Trophoblast cell (in vitro differentiated cells and primary cell): ENCODE data around the gene KLC1. TPM values are rescaled to one million over a fixed set of nuclear protein-coding genes. Genes with fewer than 3 reads are reported as not detected.

ENCODE experiments used
- DNase-seq, 2 donors: peaks; one replicate each; pipeline ENCODE4 v3.0.0-alpha.2; 2016
- H2AFZ ChIP-seq: 2 replicates; pipeline ENCODE4 v1.6.1; 2013; ENCODE audit warnings: low read length, moderate library complexity, mild to moderate bottlenecking; ENCODE audit not compliant: insufficient read depth, poor library complexity
- H2AK5ac ChIP-seq: 2 replicates; pipeline ENCODE4 v1.6.1; 2013; ENCODE audit warnings: mild to moderate bottlenecking, low read length
- H2BK120ac ChIP-seq: 2 replicates; pipeline ENCODE4 v1.6.1; 2013; ENCODE audit warnings: low read length, mild to moderate bottlenecking, moderate library complexity; ENCODE audit not compliant: insufficient read depth, poor library complexity
- H2BK12ac ChIP-seq: 2 replicates; pipeline ENCODE4 v1.6.1; 2013; ENCODE audit warnings: mild to moderate bottlenecking, low read length, moderate library complexity
- H2BK5ac ChIP-seq: 2 replicates; pipeline ENCODE4 v1.6.1; 2013; ENCODE audit warnings: low read length, low read depth, moderate library complexity, mild to moderate bottlenecking; ENCODE audit not compliant: poor library complexity
- H3K14ac ChIP-seq: 2 replicates; pipeline ENCODE4 v1.6.1; 2013; ENCODE audit warnings: mild to moderate bottlenecking, low read length
- H3K18ac ChIP-seq: 2 replicates; pipeline ENCODE4 v1.6.1; 2013; ENCODE audit warnings: mild to moderate bottlenecking, low read length
- H3K23ac ChIP-seq: 2 replicates; pipeline ENCODE4 v1.6.1; 2013; ENCODE audit warnings: low read length
- H3K27ac ChIP-seq: 2 replicates; pipeline ENCODE4 v1.5.1; 2013; ENCODE audit warnings: low read depth, mild to moderate bottlenecking, inconsistent platforms, low read length, moderate library complexity
- H3K27me3 ChIP-seq: 2 replicates; pipeline ENCODE4 v1.6.1; 2013; ENCODE audit warnings: inconsistent platforms, mild to moderate bottlenecking, low read length, moderate library complexity; ENCODE audit not compliant: insufficient read depth
- H3K36me3 ChIP-seq, 2 experiments: 1 replicate in 1 of 2; 2 replicates in 1 of 2; pipeline ENCODE4 v1.6.1; 2013; ENCODE audit warnings: low read length in 2 of 2, mild to moderate bottlenecking in 2 of 2, moderate library complexity in 1 of 2; ENCODE audit not compliant: insufficient read depth in 2 of 2, control insufficient read depth in 1 of 2
- H3K4ac ChIP-seq: 2 replicates; pipeline ENCODE4 v1.6.1; 2013; ENCODE audit warnings: low read depth, mild to moderate bottlenecking, low read length, moderate library complexity
- H3K4me1 ChIP-seq, 2 experiments: 1 replicate in 1 of 2; 2 replicates in 1 of 2; pipeline ENCODE4 v1.6.1; 2013; ENCODE audit warnings: low read length in 2 of 2, mild to moderate bottlenecking in 2 of 2, moderate library complexity in 1 of 2; ENCODE audit not compliant: insufficient read depth in 2 of 2, control insufficient read depth in 1 of 2
- H3K4me2 ChIP-seq: 2 replicates; pipeline ENCODE4 v1.6.1; 2013; ENCODE audit warnings: inconsistent platforms, mild to moderate bottlenecking, low read length, moderate library complexity
- H3K4me3 ChIP-seq: 2 replicates; pipeline ENCODE4 v1.5.1; 2013; ENCODE audit warnings: mild to moderate bottlenecking, low read depth, low read length, inconsistent platforms
- H3K79me1 ChIP-seq: one replicate; pipeline ENCODE4 v1.6.1; 2013; ENCODE audit warnings: low read length
- H3K79me2 ChIP-seq: 2 replicates; pipeline ENCODE4 v1.6.1; 2013; ENCODE audit warnings: low read length, mild to moderate bottlenecking; ENCODE audit not compliant: control insufficient read depth, insufficient read depth, poor library complexity
- H3K9ac ChIP-seq: 2 replicates; pipeline ENCODE4 v1.6.1; 2013; ENCODE audit warnings: mild to moderate bottlenecking, low read length
- H3K9me3 ChIP-seq: 2 replicates; pipeline ENCODE4 v1.6.1; 2013; ENCODE audit warnings: low read depth, mild to moderate bottlenecking, control low read depth, inconsistent platforms, low read length; ENCODE audit not compliant: insufficient read depth
- H4K12ac ChIP-seq: 2 replicates; pipeline ENCODE4 v1.6.1; 2013; ENCODE audit warnings: low read depth, mild to moderate bottlenecking, low read length, moderate library complexity
- H4K8ac ChIP-seq: 2 replicates; pipeline ENCODE4 v1.6.1; 2013; ENCODE audit warnings: low read depth, mild to moderate bottlenecking, low read length, moderate library complexity
- H4K91ac ChIP-seq: one replicate; pipeline ENCODE4 v1.6.1; 2013; ENCODE audit warnings: low read depth, mild to moderate bottlenecking, low read length, moderate library complexity
- WGBS: extraction: QIAGEN DNeasy Blood & Tissue Kit; methylation state at CpG from one replicate; pipeline ENCODE4 v1.1.7; 2013; ENCODE audit warnings: missing lambda C conversion rate; ENCODE audit not compliant: insufficient read length, insufficient coverage; ENCODE audit errors: extremely low coverage; 5-methylcytosine and 5-hydroxymethylcytosine counted together
- polyA plus RNA-seq: library from polyadenylated mRNA; stranded (reverse); fragments of 200-250 nt; gene quantifications from 2 replicates; pipeline ENCODE4 v1.2.3, GENCODE V29; 2013

The KLC1 gene
- 105 TPM in 2 replicates for polyA plus RNA-seq

DNA sequence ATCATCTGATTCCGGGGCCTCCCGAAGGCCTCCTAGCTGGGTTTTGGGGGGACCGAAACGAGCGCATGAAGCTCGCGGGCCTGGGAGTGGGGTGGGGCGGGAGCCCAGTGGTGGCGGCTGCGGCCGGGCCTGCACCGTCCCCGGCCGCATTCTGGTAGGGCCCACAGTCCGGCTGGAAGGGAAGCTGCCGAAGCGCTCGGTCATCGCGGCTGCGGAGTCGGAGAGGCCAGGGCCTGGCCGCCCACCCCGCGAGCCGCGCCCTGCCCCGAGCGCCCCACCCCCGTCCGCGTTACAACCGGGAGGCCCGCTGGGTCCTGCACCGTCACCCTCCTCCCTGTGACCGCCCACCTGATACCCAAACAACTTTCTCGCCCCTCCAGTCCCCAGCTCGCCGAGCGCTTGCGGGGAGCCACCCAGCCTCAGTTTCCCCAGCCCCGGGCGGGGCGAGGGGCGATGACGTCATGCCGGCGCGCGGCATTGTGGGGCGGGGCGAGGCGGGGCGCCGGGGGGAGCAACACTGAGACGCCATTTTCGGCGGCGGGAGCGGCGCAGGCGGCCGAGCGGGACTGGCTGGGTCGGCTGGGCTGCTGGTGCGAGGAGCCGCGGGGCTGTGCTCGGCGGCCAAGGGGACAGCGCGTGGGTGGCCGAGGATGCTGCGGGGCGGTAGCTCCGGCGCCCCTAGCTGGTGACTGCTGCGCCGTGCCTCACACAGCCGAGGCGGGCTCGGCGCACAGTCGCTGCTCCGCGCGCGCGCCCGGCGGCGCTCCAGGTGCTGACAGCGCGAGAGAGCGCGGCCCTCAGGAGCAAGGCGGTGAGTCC is at the start of gene KLC1:
Gene KLC1, plus strand, starts transcription at position 528 of the 819 bp plus-strand sequence. CDS start 25,354 bp downstream, outside the sequence.
- H4K8ac ChIP-seq: peak within 1 kb of the TSS; percentile 97
- H2BK5ac ChIP-seq: peak within 1 kb of the TSS; percentile 92
- no peaks in the 10 kb centered on the region for H3K9me3 ChIP-seq
- H2BK12ac ChIP-seq: peak within 1 kb of the TSS; percentile 53
- H3K4me1 ChIP-seq: peaks cover 9 to 16% of the 10 kb centered on the region in 2 experiments
- H2AFZ ChIP-seq: peak within 1 kb of the TSS; percentile 98
- peaks cover 21% of the 10 kb centered on the region for H3K79me1 ChIP-seq
- no peaks in the 10 kb centered on the region for H3K27me3 ChIP-seq
- DNase-seq: peak; percentile 59 to 67
- peak within 1 kb of the TSS; percentile 100 for H4K12ac ChIP-seq
- peaks cover 5 to 8% of the 10 kb centered on the region in 2 experiments for H3K36me3 ChIP-seq
- H4K91ac ChIP-seq: peak within 1 kb of the TSS; percentile 98
- H3K18ac ChIP-seq: peak within 1 kb of the TSS; percentile 100
- H2BK120ac ChIP-seq: peak within 1 kb of the TSS; percentile 96
- H3K4me3 ChIP-seq: peak within 1 kb of the TSS; percentile 100
- peak within 1 kb of the TSS; percentile 100 for H3K14ac ChIP-seq
- peak within 1 kb of the TSS; percentile 99 for H3K9ac ChIP-seq
- H2AK5ac ChIP-seq: peak within 1 kb of the TSS; percentile 98
- peak within 1 kb of the TSS; percentile 80 for H3K4me2 ChIP-seq
- H3K4ac ChIP-seq: peak within 1 kb of the TSS; percentile 99
- no peak within 1 kb of the TSS for H3K23ac ChIP-seq
- peaks cover 26% of the 10 kb centered on the region for H3K79me2 ChIP-seq
- no CpG with 5 or more reads among the region's 97 CpGs for WGBS
- peak within 1 kb of the TSS; percentile 94 for H3K27ac ChIP-seq

DNA sequence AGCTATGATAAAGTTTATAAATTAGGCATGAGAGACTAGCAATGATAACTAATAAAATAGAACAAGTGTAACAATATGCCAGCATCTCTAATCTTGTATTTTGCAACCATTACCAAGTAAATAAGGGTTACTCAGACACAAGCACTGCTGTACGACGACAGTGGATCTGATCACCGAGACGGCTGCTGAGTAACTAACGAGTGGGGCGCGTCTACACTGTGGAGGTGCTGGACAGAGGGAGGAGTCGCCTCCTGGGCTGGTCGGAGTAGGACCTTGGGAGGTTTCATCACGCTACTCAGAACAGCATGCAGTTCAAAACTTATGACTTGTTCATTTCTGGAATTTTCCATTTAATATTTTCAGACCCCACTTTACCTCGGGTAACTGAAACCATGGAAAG is 47.8 kb upstream of the KLC1 start:
- Histone ChIP-seq H4K12ac (no peak overlapping the region), H3K9ac (no peak overlapping the region), H3K4ac (no peak overlapping the region), H3K79me1 (no peaks in the 10 kb centered on the region), H3K4me2 (no peak overlapping the region), H3K27ac (no peak overlapping the region), H3K79me2 (no peaks in the 10 kb centered on the region), H3K23ac (no peak overlapping the region), H3K27me3 (no peaks in the 10 kb centered on the region), H2BK5ac (no peak overlapping the region), H3K14ac (no peak overlapping the region), H4K8ac (no peak overlapping the region), H2BK12ac (no peak overlapping the region), H2AK5ac (no peak overlapping the region), H3K4me1 (peaks cover 0 to 3% of the 10 kb centered on the region in 2 experiments), H3K9me3 (no peaks in the 10 kb centered on the region), H3K36me3 (peaks cover 18 to 32% of the 10 kb centered on the region in 2 experiments), H2BK120ac (no peak overlapping the region), H4K91ac (no peak overlapping the region), H3K4me3 (no peak overlapping the region), H2AFZ (no peak overlapping the region), H3K18ac (no peak overlapping the region)
- WGBS: no CpG with 5 or more reads among the region's 11 CpGs
- no peak for DNase-seq

DNA sequence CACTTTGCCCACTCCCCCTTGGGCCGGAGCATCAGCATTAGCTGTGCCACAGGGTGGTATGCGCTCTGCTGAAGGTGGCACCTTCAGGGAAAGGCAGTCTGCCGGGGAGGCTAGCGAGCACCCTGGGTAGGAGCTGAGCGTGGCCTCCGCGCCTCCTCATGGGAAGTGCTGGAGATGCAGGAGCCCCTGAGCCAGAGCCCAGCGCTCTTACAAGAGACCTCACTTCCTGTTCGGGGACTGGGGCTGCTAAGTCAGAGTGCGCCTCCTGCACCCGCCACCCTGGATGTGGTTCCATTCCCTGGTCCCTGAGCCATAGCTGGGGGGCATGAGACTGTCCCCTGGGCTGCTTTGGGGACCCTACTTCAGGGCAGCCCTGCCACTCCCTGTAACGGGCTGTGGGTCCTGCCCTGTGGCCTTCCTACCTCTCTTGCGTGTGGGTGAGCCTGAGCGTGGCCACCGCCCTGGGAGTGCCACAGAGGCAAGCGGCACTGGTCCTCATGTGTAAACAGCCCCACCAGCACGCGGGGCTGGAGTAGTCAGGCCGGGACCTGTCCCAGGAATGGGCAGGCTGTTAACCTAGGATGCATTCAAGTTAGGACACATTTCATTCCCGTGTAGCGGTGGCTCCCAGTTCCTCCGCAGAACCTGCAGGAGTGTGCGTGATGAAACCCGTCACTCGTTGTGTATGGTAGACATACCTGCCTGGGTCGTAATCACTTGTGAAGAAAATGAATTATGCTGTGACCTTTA is 46.9 kb upstream of the KLC1 start:
- Histone ChIP-seq H4K91ac (no peak overlapping the region), H2BK12ac (no peak overlapping the region), H3K23ac (no peak overlapping the region), H3K9ac (no peak overlapping the region), H3K4ac (no peak overlapping the region), H3K4me2 (no peak overlapping the region), H3K4me3 (peak overlapping the region; percentile 27), H2AK5ac (no peak overlapping the region), H3K79me1 (no peaks in the 10 kb centered on the region), H3K9me3 (no peaks in the 10 kb centered on the region), H3K4me1 (no peaks in the 10 kb centered on the region), H4K8ac (no peak overlapping the region), H2BK120ac (no peak overlapping the region), H3K36me3 (peaks cover 18 to 31% of the 10 kb centered on the region in 2 experiments), H3K27me3 (no peaks in the 10 kb centered on the region), H3K14ac (no peak overlapping the region), H3K18ac (no peak overlapping the region), H2AFZ (no peak overlapping the region), H2BK5ac (no peak overlapping the region), H3K27ac (no peak overlapping the region), H4K12ac (no peak overlapping the region), H3K79me2 (no peaks in the 10 kb centered on the region)
- WGBS: no CpG with 5 or more reads among the region's 26 CpGs
- DNase-seq: peak; percentile 13 to 25

DNA sequence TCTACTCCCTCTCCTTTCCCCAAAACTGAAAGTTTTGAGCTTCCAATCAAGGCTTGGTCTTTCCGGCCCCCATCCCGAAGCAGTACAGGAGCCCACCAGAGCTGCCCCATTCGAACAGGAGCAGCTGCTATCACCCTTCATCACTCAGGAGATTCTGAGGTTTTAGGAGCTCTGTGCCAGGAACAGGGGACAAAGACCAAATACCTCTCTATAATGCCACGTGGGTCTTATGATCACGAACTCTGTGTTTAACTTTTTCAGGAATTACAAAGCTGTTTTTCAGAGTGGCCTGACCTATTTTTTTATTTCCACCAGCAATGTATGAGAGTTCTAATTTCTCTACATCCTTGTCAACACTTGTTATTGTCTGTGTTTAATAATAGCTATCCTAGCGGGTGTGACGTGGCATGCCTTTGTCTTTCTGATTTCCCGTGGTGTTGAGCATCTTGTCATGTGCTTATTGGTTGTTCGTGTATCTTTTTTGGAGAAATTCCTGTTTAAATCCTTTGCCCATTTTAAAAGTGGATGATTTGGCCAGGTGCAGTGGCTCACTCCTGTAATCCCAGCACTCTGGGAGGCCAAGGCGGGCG is 44.6 kb upstream of the KLC1 start:
- Histone ChIP-seq H4K12ac (no peak overlapping the region), H3K36me3 (peaks cover 21% of the 10 kb centered on the region in 2 experiments), H3K27me3 (no peaks in the 10 kb centered on the region), H2BK5ac (no peak overlapping the region), H3K4ac (no peak overlapping the region), H3K79me1 (no peaks in the 10 kb centered on the region), H3K9me3 (no peaks in the 10 kb centered on the region), H3K27ac (no peak overlapping the region), H3K14ac (no peak overlapping the region), H2BK12ac (no peak overlapping the region), H3K79me2 (no peaks in the 10 kb centered on the region), H3K4me2 (no peak overlapping the region), H2BK120ac (no peak overlapping the region), H3K18ac (no peak overlapping the region), H3K4me3 (no peak overlapping the region), H2AFZ (no peak overlapping the region), H4K8ac (no peak overlapping the region), H3K4me1 (no peaks in the 10 kb centered on the region), H3K23ac (no peak overlapping the region), H4K91ac (no peak overlapping the region), H2AK5ac (no peak overlapping the region), H3K9ac (no peak overlapping the region)
- WGBS: no CpG with 5 or more reads among the region's 11 CpGs
- no peak for DNase-seq
